HFFc6 (cell line): Measurements from ENCODE around the gene CCDC14. TPM values are rescaled to one million over a fixed set of nuclear protein-coding genes. Genes with fewer than 3 reads are reported as not detected.

Experiments
- DNase-seq: peaks from one replicate; pipeline ENCODE4 v3.0.0-alpha.2; 2018
- H3K27ac Mint-ChIP-seq: 2 replicates; pipeline ENCODE4 v1.8.0; 2020; ENCODE audit warnings: mild to moderate bottlenecking, mixed read lengths
- H3K27me3 Mint-ChIP-seq: 2 replicates; pipeline ENCODE4 v1.8.0; 2021; ENCODE audit warnings: mild to moderate bottlenecking, moderate library complexity, mixed read lengths; ENCODE audit not compliant: insufficient read depth
- H3K36me3 Mint-ChIP-seq: 2 replicates; pipeline ENCODE4 v1.8.0; 2021; ENCODE audit warnings: low read depth, mixed read lengths
- H3K4me1 Mint-ChIP-seq: 2 replicates; pipeline ENCODE4 v1.8.0; 2020; ENCODE audit warnings: low read depth, mixed read lengths
- H3K4me3 Mint-ChIP-seq: 2 replicates; pipeline ENCODE4 v1.8.0; 2020; ENCODE audit warnings: mild to moderate bottlenecking, moderate library complexity, mixed read lengths
- H3K9me3 Mint-ChIP-seq: 2 replicates; pipeline ENCODE4 v1.8.0; 2020; ENCODE audit warnings: mild to moderate bottlenecking, mixed read lengths
- total RNA-seq, 6 experiments: library from RNA; stranded (reverse); fragmentation: NEBNext Ultra II Directional; extraction: Animal tissue kit (Norgen Biotek cat#: 25700); gene quantifications; 2 replicates in 1 of 6; 3 replicates in 5 of 6; pipeline ENCODE4 v1.2.3, GENCODE V29; 2021
- TF ChIP-seq, protein P1 (sequence below): fragments of 200-600 bp; sonication (generic); IDR thresholded peaks from 2 replicates; pipeline ENCODE4 v1.5.0; 2021; ENCODE audit warnings: antibody characterized with exemption, mild to moderate bottlenecking

Gene CCDC14
- total RNA-seq, 6 experiments from 2014 or later = 25.8 to 39.7 (median 36.3) TPM

DNA sequence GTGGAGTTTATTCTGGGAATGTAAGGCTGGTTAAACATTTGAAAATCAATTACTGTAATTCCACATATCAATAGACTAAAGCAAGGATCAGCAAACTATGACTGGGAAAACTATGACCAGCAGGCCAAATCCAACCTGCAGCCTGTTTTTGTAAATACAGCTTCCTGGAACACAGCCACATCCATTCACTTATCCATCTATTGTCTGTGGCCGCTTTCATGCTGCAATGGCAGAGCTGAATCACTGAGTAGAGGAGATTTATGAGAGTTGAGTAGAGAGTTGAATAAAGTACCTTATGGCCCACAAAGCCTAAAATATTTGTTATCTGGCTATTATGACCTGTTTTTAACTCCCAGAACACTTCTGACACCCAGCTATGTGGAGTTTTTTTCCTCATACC is 89.1 kb downstream of the CCDC14 start:
- Mint-ChIP-seq H3K4me3 (no peak overlapping the region; the same call in 1 of the 2 replicates), H3K27ac (peak overlapping the region; percentile 59), H3K27me3 (no peaks in the 10 kb centered on the region), H3K4me1 (peaks cover 97% of the 10 kb centered on the region), H3K9me3 (no peaks in the 10 kb centered on the region), H3K36me3 (peaks cover 79% of the 10 kb centered on the region)
- TF ChIP-seq, protein P1, sequence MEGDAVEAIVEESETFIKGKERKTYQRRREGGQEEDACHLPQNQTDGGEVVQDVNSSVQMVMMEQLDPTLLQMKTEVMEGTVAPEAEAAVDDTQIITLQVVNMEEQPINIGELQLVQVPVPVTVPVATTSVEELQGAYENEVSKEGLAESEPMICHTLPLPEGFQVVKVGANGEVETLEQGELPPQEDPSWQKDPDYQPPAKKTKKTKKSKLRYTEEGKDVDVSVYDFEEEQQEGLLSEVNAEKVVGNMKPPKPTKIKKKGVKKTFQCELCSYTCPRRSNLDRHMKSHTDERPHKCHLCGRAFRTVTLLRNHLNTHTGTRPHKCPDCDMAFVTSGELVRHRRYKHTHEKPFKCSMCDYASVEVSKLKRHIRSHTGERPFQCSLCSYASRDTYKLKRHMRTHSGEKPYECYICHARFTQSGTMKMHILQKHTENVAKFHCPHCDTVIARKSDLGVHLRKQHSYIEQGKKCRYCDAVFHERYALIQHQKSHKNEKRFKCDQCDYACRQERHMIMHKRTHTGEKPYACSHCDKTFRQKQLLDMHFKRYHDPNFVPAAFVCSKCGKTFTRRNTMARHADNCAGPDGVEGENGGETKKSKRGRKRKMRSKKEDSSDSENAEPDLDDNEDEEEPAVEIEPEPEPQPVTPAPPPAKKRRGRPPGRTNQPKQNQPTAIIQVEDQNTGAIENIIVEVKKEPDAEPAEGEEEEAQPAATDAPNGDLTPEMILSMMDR = no peak
- no peak for DNase-seq

DNA sequence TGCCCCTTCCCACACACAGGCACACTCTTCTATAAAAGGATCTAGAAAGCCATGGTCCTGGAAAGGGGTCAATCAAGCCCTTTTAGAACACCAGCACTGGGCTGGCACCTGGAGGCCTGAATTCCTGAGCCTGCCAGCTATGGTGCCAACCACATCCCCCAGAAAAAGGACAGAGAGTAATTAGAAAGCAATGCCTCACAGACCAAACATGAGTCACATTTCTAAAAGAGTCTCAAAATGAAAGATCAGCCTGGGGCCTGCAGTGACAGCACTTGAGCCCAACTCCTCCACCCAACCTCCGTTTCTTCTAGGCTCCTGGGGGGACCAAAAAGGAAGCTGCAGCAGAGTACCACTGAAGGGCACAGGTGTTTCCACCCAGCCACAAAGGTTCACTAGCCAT is 91.0 kb downstream of the CCDC14 start:
- peak overlapping the region; percentile 92 for H3K27ac Mint-ChIP-seq

DNA sequence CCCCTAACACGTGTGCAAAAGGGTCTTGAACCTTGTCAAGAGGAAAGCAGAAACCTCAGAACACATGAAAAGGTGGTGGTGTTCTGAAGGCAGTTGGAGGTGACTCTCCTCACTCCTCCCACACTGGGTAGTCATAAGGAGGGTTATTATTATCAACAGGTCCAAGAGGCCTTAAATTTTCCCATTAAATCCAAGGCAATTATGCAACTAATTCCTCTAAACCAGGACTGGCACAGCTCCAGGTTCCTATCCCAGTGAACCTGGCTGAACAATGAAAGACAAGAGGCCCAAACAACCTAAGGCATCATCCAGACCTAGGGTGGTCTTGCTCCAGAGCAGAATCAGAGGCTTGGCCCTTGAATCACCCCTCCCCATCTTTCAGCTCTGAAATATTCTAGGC is 91.9 kb downstream of the CCDC14 start:
- Mint-ChIP-seq H3K36me3 (peaks cover 88% of the 10 kb centered on the region), H3K4me1 (peaks cover 88% of the 10 kb centered on the region), H3K4me3 (no peak overlapping the region), H3K9me3 (no peaks in the 10 kb centered on the region; the same call in 1 of the 2 replicates), H3K27ac (peak overlapping the region; percentile 48; the same call in 1 of the 2 replicates), H3K27me3 (no peaks in the 10 kb centered on the region)
- TF ChIP-seq, protein P1 = no peak
- DNase-seq = no peak

More for the DNA sequence above, 91.0 kb downstream of the CCDC14 start:
- peaks cover 88% of the 10 kb centered on the region for H3K36me3 Mint-ChIP-seq
- peaks cover 88% of the 10 kb centered on the region for H3K4me1 Mint-ChIP-seq
- TF ChIP-seq, protein P1 = no peak
- DNase-seq = peak; percentile 66
- peak overlapping the region; percentile 79 for H3K4me3 Mint-ChIP-seq
- no peaks in the 10 kb centered on the region; the same call in 1 of the 2 replicates for H3K9me3 Mint-ChIP-seq
- H3K27me3 Mint-ChIP-seq = no peaks in the 10 kb centered on the region

DNA sequence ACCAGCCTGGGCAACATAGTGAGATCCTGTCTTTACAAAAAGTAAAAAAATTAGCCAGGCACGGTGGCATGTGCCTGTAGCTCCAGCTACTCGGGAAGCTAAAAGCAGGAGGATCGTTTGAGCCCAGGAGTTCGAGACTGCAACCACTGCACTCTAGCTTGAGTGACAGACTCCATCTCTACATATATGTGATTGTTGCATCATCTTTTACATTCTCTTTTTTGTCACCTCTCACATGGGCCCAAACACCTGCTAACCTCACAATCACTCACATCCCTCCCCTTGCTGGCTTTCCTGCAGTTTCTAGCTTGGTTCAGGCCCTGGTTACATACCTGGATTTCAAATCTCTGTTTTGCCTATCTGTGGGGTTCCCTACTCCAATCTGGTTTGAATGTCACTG is 96.3 kb downstream of the CCDC14 start:
- Mint-ChIP-seq H3K4me3 (no peak overlapping the region), H3K27ac (0 out of 2 replicates have a peak overlapping the region, but pooled peaks have one; percentile 7), H3K36me3 (peaks cover 79% of the 10 kb centered on the region), H3K27me3 (no peaks in the 10 kb centered on the region), H3K9me3 (no peaks in the 10 kb centered on the region; the same call in 1 of the 2 replicates), H3K4me1 (peaks cover 88% of the 10 kb centered on the region)
- no peak for DNase-seq
- TF ChIP-seq, protein P1 = no peak

Other genes starting within 250 kb of the CCDC14 start
- gene MYLK, start 76.9 kb downstream of the CCDC14 start, total RNA-seq = 100 to 1,000 TPM; 296 to 431 (median 335) TPM
- not detected for gene ROPN1, start 30.9 kb upstream of the CCDC14 start, total RNA-seq
- 1 to 10 TPM; 1.9 to 5.6 (median 2.4) TPM for gene KALRN, start 72.1 kb upstream of the CCDC14 start, total RNA-seq